HepG2 (cell line): ENCODE data around the gene SZRD1. TPM values are rescaled to one million over a fixed set of nuclear protein-coding genes. Genes with fewer than 3 reads are reported as not detected.

Source experiments
- ATAC-seq: fragments of 200-7000 bp; cut with Tn5 transposase; 3 replicates; pipeline ENCODE4 v1.9.1; 2020; ENCODE audit warnings: mild to moderate bottlenecking, moderate library complexity
- BruUV-seq: library from RNA; stranded (reverse); fragments of 400-500 nt; replicated peaks from 2 replicates; lab custom pipeline; 2021; lab: Mats Ljungman, UMichigan
- CTCF ChIA-PET: fragments of 300-600 bp; formaldehyde crosslinking; extraction: SDS; loops from one replicate; lab custom pipeline; 2021; ENCODE audit warnings: low total read pairs, inconsistent platforms, low intra/inter-chr PET ratio; lab: Yijun Ruan, JAX
- POLR2A ChIA-PET: fragments of 350-600 bp; sonication (Branson Sonifier 250); formaldehyde crosslinking; loops from one replicate; lab custom pipeline; 2020; ENCODE audit warnings: antibody characterized with exemption, inconsistent platforms; lab: Yijun Ruan, JAX
- DNase-seq: peaks from one replicate; pipeline ENCODE4 v3.0.0-alpha.2; 2015; ENCODE audit warnings: low spot score
- FAIRE-seq: peaks from 3 replicates; lab custom pipeline; 2011; peaks lifted over from hg19 to GRCh38; lab: Jason Lieb, UNC
- H2AFZ ChIP-seq: one replicate; pipeline ENCODE4 v1.6.1; 2011; ENCODE audit warnings: low read length, inconsistent platforms
- H3K27ac ChIP-seq: fragments of 300-600 bp; 3 replicates; pipeline ENCODE4 v1.8.0; 2011; ENCODE audit warnings: mixed run types, mild to moderate bottlenecking, mixed read lengths, low read length, inconsistent platforms; ENCODE audit not compliant: insufficient read depth; ENCODE audit errors: extremely low read length
- H3K27me3 ChIP-seq, 2 experiments: fragments of 200-600 bp in 1 of 2; 2 replicates in 1 of 2; 3 replicates in 1 of 2; pipeline versions ENCODE4 v1.6.0 to v1.8.0; 2011; ENCODE audit warnings: low read length in 2 of 2, mild to moderate bottlenecking in 2 of 2, moderate library complexity in 2 of 2, inconsistent platforms in 1 of 2; ENCODE audit not compliant: insufficient read depth in 2 of 2, control insufficient read depth in 1 of 2
- H3K36me3 ChIP-seq, 2 experiments: fragments of 200-600 bp in 1 of 2; replicated peaks in 1 of 2; 2 replicates in 1 of 2; 3 replicates in 1 of 2; pipeline versions ENCODE4 v1.5.1 to v1.8.0; 2011; ENCODE audit warnings: low read length in 2 of 2, inconsistent platforms in 1 of 2; ENCODE audit not compliant: insufficient read depth in 2 of 2, control insufficient read depth in 1 of 2
- H3K4me1 ChIP-seq: 2 replicates; pipeline ENCODE4 v1.5.1; 2012; ENCODE audit warnings: low read length, inconsistent platforms; ENCODE audit not compliant: insufficient read depth
- H3K4me2 ChIP-seq: 2 replicates; pipeline ENCODE4 v1.6.0; 2011; ENCODE audit warnings: low read depth, low read length, inconsistent platforms
- H3K4me3 ChIP-seq, 3 experiments: fragments of 200-600 bp in 1 of 3; sonication (generic), shearing (Covaris generic) in 1 of 3; replicated peaks in 1 of 3; 2 replicates each; pipeline ENCODE4 v1.5.1; 2011 to 2016; ENCODE audit warnings: low read length in 3 of 3, inconsistent platforms in 2 of 3, low read depth in 2 of 3, mild to moderate bottlenecking in 2 of 3, control low read depth in 1 of 3, mixed read lengths in 1 of 3; ENCODE audit not compliant: insufficient read depth in 1 of 3
- H3K79me2 ChIP-seq: one replicate; pipeline ENCODE4 v1.6.1; 2011; ENCODE audit warnings: low read length, inconsistent platforms; ENCODE audit not compliant: insufficient read depth
- H3K9ac ChIP-seq: 2 replicates; pipeline ENCODE4 v1.6.0; 2011; ENCODE audit warnings: mild to moderate bottlenecking, low read depth, low read length, inconsistent platforms; ENCODE audit not compliant: insufficient read depth
- H3K9me3 ChIP-seq: 2 replicates; pipeline ENCODE4 v1.5.1; 2012; ENCODE audit warnings: mild to moderate bottlenecking, low read length
- H4K20me1 ChIP-seq: 2 replicates; pipeline ENCODE4 v1.6.0; 2011; ENCODE audit warnings: inconsistent platforms, mild to moderate bottlenecking, low read length, moderate library complexity; ENCODE audit not compliant: insufficient read depth
- EZH2 ChIP-seq: conservative IDR thresholded peaks from 2 replicates; pipeline ENCODE4 v1.6.1; 2012; ENCODE audit warnings: mild to moderate bottlenecking, low read depth, low read length, moderate library complexity
- GATAD2A ChIP-seq: IDR thresholded peaks from 2 replicates; pipeline ENCODE4 v1.6.1; 2016
- HOXA3 ChIP-seq: sonication (generic); formaldehyde crosslinking; IDR thresholded peaks from 2 replicates; pipeline ENCODE4 v1.5.0; 2020; ENCODE audit warnings: missing genetic modification reagents
- ZBTB20 ChIP-seq: sonication (generic); formaldehyde crosslinking; IDR thresholded peaks from 2 replicates; pipeline ENCODE4 v1.8.1; 2023; ENCODE audit warnings: missing genetic modification reagents, low read depth, mild to moderate bottlenecking, borderline replicate concordance
- ZNF652 ChIP-seq: IDR thresholded peaks from 2 replicates; pipeline ENCODE4 v1.6.1; 2016; ENCODE audit warnings: low read depth, borderline replicate concordance
- WGBS: methylation state at CpG from one replicate; pipeline ENCODE4 v1.1.6; 2017; ENCODE audit warnings: low lambda C conversion rate; 5-methylcytosine and 5-hydroxymethylcytosine counted together
- in situ Hi-C: cut with HindIII; loops from 2 replicates; pipeline ENCODE4 v1.10.0; 2017; ENCODE audit warnings: low pct_unique_long_range_greater_than_20kb; ENCODE audit not compliant: extremely low pct_ligation_motif_present
- intact Hi-C: fragments of 100-400 bp; cut with micrococcal nuclease; formaldehyde crosslinking; loops from one replicate; pipeline ENCODE4 v1.10.0; 2022; ENCODE audit not compliant: unreplicated experiment
- polyA plus RNA-seq, 8 experiments: library from polyadenylated mRNA; depleted of rRNA in 3 of 8; stranded (reverse) in 7 of 8; unstranded in 1 of 8; fragments of >200 nt; fragmentation: Illumina TruSeq in 4 of 8; extraction: Trizol in 4 of 8; gene quantifications; 2 replicates each; pipeline versions ENCODE4 v1.2.1 to v1.2.3, GENCODE V29; 2011 to 2016; ENCODE audit warnings: low read depth in 4 of 8, missing spikeins in 1 of 8, mixed read lengths in 1 of 8; ENCODE audit not compliant: insufficient read depth in 1 of 8
- total RNA-seq, 5 experiments: library from RNA; depleted of rRNA; stranded (reverse); fragments of >200 nt; fragmentation: Illumina TruSeq; extraction: Trizol; gene quantifications; 2 replicates each; pipeline ENCODE4 v1.2.3, GENCODE V29; 2016; ENCODE audit warnings: low read depth in 1 of 5
- TF ChIP-seq, protein P1 (sequence below): sonication (generic); formaldehyde crosslinking; IDR thresholded peaks from 2 replicates; pipeline ENCODE4 v1.4.0; 2020; ENCODE audit warnings: missing genetic modification reagents
- TF ChIP-seq, protein P2 (sequence below): sonication (generic); formaldehyde crosslinking; IDR thresholded peaks from 2 replicates; pipeline ENCODE4 v1.4.0; 2020; ENCODE audit warnings: missing genetic modification reagents, borderline replicate concordance

SZRD1 gene
- total and polyA plus RNA-seq, 2 of the 13 experiments (the other 11 are each of a cell fraction or from before 2014, with no cell fraction given): 28.5 to 41.4 TPM

DNA sequence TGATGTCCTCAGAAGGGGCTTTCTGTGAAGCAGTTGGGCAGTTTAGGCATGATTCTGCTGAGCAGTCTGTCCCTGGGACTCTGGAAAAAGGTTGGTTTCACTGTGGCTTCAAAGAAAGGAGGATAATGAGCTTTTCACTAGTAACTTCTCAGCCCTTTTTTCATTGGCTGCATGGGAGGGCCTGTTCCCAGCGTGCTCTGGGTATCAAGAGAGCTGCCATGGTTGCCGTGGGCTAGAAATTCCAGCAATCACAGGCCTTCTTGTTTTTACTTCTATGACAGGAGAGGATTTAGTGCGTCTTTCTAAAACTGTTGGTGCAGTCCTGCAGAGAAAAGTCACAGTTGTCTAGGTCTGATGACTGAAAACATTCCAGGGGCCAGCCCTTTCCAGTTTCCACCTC is 7.2 kb downstream of the SZRD1 start (continued):
- TF ChIP-seq EZH2: no peak

DNA sequence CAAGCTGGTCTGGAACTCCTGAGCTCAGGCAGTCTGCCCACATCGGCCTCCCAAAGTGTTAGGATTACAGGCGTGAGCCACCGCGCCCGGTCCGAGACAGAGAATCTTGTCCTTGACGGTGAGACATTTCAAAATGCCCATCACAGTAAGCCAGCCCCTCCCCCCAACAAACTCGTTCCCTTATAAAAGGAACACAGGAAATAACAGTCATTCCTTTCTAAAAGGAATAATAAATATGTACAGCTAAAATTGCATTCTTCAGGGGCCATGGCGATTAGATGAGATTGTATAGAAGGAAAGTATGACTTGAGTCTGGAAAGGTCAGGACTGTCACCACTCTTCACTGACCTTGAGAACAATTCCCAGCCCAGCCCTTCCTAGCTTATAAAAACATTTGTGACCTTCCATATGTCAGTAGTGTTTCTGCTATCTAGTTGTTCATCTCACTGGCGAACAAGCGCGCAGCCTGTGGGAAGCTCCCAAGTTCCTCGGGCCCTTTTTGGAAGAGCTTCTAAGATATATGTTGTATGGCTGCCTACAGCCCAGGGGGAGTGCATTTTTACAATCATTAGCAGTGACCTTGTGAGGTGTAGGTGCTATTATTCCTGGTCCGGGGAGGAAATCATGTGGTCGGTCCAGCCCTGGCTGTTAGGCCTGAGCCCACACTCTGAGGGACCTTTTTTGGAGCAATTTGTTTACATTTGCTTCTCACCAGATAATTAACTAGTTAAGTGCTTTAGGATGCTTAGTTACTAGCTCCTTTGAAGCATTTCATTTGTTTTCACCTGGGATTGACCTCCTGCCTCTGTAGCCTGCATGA is 8.7 kb downstream of the SZRD1 start:
- 66% methylated on average over 12 of the region's 15 CpGs for WGBS
- peak overlapping the region; percentile 39; the same call in 1 of the 2 replicates for H3K4me2 ChIP-seq
- no peak overlapping the region for H2AFZ ChIP-seq
- intact Hi-C loops (no loop called here), in situ Hi-C loops (no loop called here)
- H3K4me1 ChIP-seq: peaks cover 71% of the 10 kb centered on the region
- no peak overlapping the region for H3K9ac ChIP-seq
- CTCF ChIA-PET: no interaction called here
- no peak overlapping the region for H3K4me3 ChIP-seq
- FAIRE-seq (no peak), DNase-seq (no peak), ATAC-seq (peak; percentile 49)
- no peaks in the 10 kb centered on the region for H3K9me3 ChIP-seq
- no peaks in the 10 kb centered on the region for H3K27me3 ChIP-seq
- peaks cover 45% of the 10 kb centered on the region for H4K20me1 ChIP-seq
- TF ChIP-seq, protein P1, sequence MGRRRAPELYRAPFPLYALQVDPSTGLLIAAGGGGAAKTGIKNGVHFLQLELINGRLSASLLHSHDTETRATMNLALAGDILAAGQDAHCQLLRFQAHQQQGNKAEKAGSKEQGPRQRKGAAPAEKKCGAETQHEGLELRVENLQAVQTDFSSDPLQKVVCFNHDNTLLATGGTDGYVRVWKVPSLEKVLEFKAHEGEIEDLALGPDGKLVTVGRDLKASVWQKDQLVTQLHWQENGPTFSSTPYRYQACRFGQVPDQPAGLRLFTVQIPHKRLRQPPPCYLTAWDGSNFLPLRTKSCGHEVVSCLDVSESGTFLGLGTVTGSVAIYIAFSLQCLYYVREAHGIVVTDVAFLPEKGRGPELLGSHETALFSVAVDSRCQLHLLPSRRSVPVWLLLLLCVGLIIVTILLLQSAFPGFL (CRISPR knock-in tag): no peak
- TF ChIP-seq, protein P2, sequence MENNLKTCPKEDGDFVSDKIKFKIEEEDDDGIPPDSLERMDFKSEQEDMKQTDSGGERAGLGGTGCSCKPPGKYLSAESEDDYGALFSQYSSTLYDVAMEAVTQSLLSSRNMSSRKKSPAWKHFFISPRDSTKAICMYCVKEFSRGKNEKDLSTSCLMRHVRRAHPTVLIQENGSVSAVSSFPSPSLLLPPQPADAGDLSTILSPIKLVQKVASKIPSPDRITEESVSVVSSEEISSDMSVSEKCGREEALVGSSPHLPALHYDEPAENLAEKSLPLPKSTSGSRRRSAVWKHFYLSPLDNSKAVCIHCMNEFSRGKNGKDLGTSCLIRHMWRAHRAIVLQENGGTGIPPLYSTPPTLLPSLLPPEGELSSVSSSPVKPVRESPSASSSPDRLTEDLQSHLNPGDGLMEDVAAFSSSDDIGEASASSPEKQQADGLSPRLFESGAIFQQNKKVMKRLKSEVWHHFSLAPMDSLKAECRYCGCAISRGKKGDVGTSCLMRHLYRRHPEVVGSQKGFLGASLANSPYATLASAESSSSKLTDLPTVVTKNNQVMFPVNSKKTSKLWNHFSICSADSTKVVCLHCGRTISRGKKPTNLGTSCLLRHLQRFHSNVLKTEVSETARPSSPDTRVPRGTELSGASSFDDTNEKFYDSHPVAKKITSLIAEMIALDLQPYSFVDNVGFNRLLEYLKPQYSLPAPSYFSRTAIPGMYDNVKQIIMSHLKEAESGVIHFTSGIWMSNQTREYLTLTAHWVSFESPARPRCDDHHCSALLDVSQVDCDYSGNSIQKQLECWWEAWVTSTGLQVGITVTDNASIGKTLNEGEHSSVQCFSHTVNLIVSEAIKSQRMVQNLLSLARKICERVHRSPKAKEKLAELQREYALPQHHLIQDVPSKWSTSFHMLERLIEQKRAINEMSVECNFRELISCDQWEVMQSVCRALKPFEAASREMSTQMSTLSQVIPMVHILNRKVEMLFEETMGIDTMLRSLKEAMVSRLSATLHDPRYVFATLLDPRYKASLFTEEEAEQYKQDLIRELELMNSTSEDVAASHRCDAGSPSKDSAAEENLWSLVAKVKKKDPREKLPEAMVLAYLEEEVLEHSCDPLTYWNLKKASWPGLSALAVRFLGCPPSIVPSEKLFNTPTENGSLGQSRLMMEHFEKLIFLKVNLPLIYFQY: no peak
- peak; percentile 48; the same call in 1 of the 2 replicates for TF ChIP-seq ZNF652 (CRISPR knock-in tag)
- TF ChIP-seq GATAD2A: peak; percentile 27; the same call in 1 of the 2 replicates
- TF ChIP-seq HOXA3 (CRISPR knock-in tag): 0 out of 2 replicates have a peak, but pooled peaks have one; percentile 15
- 0 out of 2 replicates have a peak, but pooled peaks have one; percentile 24 for TF ChIP-seq ZBTB20
- H3K79me2 ChIP-seq: peaks cover 88% of the 10 kb centered on the region
- H3K36me3 ChIP-seq: no peaks in the 10 kb centered on the region; a peak in 1 of 5 replicates
- POLR2A ChIA-PET: interaction anchor here (0.9 kb wide), 1 partner anchor 12 kb away, joined by 3 read pairs; no protein-coding TSS in a partner anchor
- peak overlapping the region; percentile 28 for H3K27ac ChIP-seq
- BruUV-seq: no TSS peak
